ENCODE data around the gene RHOV.

DNA sequence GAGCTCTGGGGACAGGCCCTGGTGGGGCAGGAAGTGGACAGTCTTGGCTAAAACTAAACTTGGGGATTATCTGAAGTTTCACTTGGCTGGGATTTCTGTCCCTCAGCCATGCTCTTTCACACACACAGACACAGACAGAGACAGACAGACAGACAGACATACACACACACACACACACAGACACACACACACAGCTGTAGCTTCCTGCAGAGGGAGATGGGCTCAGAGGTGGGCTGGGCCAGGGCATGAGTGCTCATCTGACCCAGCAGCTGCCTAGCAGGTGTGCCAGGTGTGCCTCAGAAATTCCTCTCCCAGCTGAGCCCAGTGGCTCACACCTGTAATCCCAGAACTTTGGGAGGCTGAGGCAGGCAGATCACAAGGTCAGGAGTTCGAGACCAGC lies 3.3 kb downstream of the RHOV start:
- no peak for TF ChIP-seq POLR2A (IDR thresholded peaks at IDR 0.05)
- TF ChIP-seq, protein P1, sequence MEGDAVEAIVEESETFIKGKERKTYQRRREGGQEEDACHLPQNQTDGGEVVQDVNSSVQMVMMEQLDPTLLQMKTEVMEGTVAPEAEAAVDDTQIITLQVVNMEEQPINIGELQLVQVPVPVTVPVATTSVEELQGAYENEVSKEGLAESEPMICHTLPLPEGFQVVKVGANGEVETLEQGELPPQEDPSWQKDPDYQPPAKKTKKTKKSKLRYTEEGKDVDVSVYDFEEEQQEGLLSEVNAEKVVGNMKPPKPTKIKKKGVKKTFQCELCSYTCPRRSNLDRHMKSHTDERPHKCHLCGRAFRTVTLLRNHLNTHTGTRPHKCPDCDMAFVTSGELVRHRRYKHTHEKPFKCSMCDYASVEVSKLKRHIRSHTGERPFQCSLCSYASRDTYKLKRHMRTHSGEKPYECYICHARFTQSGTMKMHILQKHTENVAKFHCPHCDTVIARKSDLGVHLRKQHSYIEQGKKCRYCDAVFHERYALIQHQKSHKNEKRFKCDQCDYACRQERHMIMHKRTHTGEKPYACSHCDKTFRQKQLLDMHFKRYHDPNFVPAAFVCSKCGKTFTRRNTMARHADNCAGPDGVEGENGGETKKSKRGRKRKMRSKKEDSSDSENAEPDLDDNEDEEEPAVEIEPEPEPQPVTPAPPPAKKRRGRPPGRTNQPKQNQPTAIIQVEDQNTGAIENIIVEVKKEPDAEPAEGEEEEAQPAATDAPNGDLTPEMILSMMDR (IDR thresholded peaks at IDR 0.05), result no peak
- no peak for TF ChIP-seq POLR2AphosphoS5 (IDR thresholded peaks at IDR 0.05)
- TF ChIP-seq EP300 (IDR thresholded peaks at IDR 0.05), result no peak

All from stomach (tissue), 4 donors.